GM12875 (cell line): Measurements from ENCODE around the gene ERBB2.
"Not testable (repeated sequence)": the region's sequence is repeated elsewhere in the genome, so short reads cannot be mapped to it uniquely, and the experiment has no call there.

ENCODE experiments used
- H3K4me3 ChIP-seq: one replicate; pipeline ENCODE4 v1.5.1; 2011; ENCODE audit warnings: low read depth, low read length, control low read depth
- CTCF ChIP-seq: IDR thresholded peaks from 2 replicates; pipeline ENCODE4 v1.5.1; 2011; ENCODE audit warnings: low read depth, mild to moderate bottlenecking, control low read depth, inconsistent platforms, low read length, moderate library complexity, borderline replicate concordance; ENCODE audit not compliant: insufficient read depth

The ERBB2 gene

GRCh38 chr17:39705786-39706348 lies 6.0 kb downstream of the ERBB2 start:
- TF ChIP-seq CTCF, result no peak
- no peak overlapping the region for H3K4me3 ChIP-seq

- H3K4me3 ChIP-seq, result no peak overlapping the region
- TF ChIP-seq CTCF, result no peak
Observed at GRCh38 chr17:39706383-39706782, 6.5 kb downstream of the ERBB2 start.

- no peak overlapping the region for H3K4me3 ChIP-seq
- TF ChIP-seq CTCF, result no peak
Observed at GRCh38 chr17:39706921-39707337, 7.1 kb downstream of the ERBB2 start.

- no peak for TF ChIP-seq CTCF
- no peak overlapping the region for H3K4me3 ChIP-seq
Observed at GRCh38 chr17:39709319-39709997, 9.6 kb downstream of the ERBB2 start.

- TF ChIP-seq CTCF, result no peak
- no peak overlapping the region for H3K4me3 ChIP-seq
Observed at GRCh38 chr17:39709998-39710964, 10.4 kb downstream of the ERBB2 start.

GRCh38 chr17:39711071-39711470 lies 11.2 kb downstream of the ERBB2 start:
- not testable (repeated sequence) for H3K4me3 ChIP-seq

GRCh38 chr17:39711851-39712250 lies 12.0 kb downstream of the ERBB2 start:
- TF ChIP-seq CTCF, result no peak
- H3K4me3 ChIP-seq, result no peak overlapping the region
